ENCODE data around the gene UGCG.

- TF ChIP-seq, protein P1, sequence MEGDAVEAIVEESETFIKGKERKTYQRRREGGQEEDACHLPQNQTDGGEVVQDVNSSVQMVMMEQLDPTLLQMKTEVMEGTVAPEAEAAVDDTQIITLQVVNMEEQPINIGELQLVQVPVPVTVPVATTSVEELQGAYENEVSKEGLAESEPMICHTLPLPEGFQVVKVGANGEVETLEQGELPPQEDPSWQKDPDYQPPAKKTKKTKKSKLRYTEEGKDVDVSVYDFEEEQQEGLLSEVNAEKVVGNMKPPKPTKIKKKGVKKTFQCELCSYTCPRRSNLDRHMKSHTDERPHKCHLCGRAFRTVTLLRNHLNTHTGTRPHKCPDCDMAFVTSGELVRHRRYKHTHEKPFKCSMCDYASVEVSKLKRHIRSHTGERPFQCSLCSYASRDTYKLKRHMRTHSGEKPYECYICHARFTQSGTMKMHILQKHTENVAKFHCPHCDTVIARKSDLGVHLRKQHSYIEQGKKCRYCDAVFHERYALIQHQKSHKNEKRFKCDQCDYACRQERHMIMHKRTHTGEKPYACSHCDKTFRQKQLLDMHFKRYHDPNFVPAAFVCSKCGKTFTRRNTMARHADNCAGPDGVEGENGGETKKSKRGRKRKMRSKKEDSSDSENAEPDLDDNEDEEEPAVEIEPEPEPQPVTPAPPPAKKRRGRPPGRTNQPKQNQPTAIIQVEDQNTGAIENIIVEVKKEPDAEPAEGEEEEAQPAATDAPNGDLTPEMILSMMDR (conservative IDR thresholded peaks at IDR 0.05 in 1 of 2, IDR thresholded peaks at IDR 0.05 in 1 of 2; ENCODE audit: extremely low read depth in 1 of 2, insufficient read depth in 1 of 2, low read depth in 1 of 2, low read length in 2 of 2): no peak
- no peak for TF ChIP-seq EZH2 (IDR thresholded peaks at IDR 0.05; ENCODE audit: borderline replicate concordance, low read length)
Observed at GRCh38 chr9:111952559-111952958, 55.9 kb downstream of the UGCG start.

Data from mammary epithelial cell (primary cell).